Astrocyte (in vitro differentiated cells and primary cell): Measurements from ENCODE around the gene ZNF470.

ENCODE experiments used
- CTCF ChIP-seq: IDR thresholded peaks from 2 replicates; pipeline ENCODE4 v1.5.1; 2011; ENCODE audit warnings: low read depth, mild to moderate bottlenecking, inconsistent platforms, low read length, moderate library complexity; ENCODE audit not compliant: insufficient read depth
- EZH2 ChIP-seq: IDR thresholded peaks from 2 replicates; pipeline ENCODE4 v1.6.1; 2012; ENCODE audit warnings: mild to moderate bottlenecking, low read length, inconsistent platforms; ENCODE audit not compliant: insufficient read depth

- TF ChIP-seq CTCF (no peak), EZH2 (no peak)
Observed at GRCh38 chr19:56572589-56572988, 5.3 kb downstream of the ZNF470 start.
